Endodermal cell (in vitro differentiated cells): ENCODE results near the gene MYG1. TPM values are rescaled to one million over a fixed set of nuclear protein-coding genes. Genes with fewer than 3 reads are reported as not detected.

Source experiments
- DNase-seq: peaks from one replicate; pipeline ENCODE4 v3.0.0-alpha.2; 2017
- H3K27ac ChIP-seq: 2 replicates; pipeline ENCODE4 v1.5.1; 2013; ENCODE audit warnings: mild to moderate bottlenecking, low read depth, low read length, moderate library complexity
- H3K27me3 ChIP-seq: 2 replicates; pipeline ENCODE4 v1.6.1; 2013; ENCODE audit warnings: mild to moderate bottlenecking, low read length, moderate library complexity; ENCODE audit not compliant: insufficient read depth, control insufficient read depth, poor library complexity, severe bottlenecking
- H3K36me3 ChIP-seq: 2 replicates; pipeline ENCODE4 v1.7.0; 2013; ENCODE audit warnings: mild to moderate bottlenecking, low read length, moderate library complexity; ENCODE audit not compliant: control insufficient read depth, insufficient read depth
- H3K4me1 ChIP-seq: one replicate; pipeline ENCODE4 v1.7.0; 2013; ENCODE audit warnings: low read length; ENCODE audit not compliant: control insufficient read depth, insufficient read depth
- H3K4me3 ChIP-seq: 2 replicates; pipeline ENCODE4 v1.5.1; 2013; ENCODE audit warnings: mild to moderate bottlenecking, low read length, moderate library complexity
- H3K9ac ChIP-seq: 2 replicates; pipeline ENCODE4 v1.6.1; 2013; ENCODE audit warnings: mild to moderate bottlenecking, low read length, moderate library complexity; ENCODE audit not compliant: poor library complexity, severe bottlenecking; ENCODE audit errors: extremely low read depth
- H3K9me3 ChIP-seq: 2 replicates; pipeline ENCODE4 v1.6.1; 2013; ENCODE audit warnings: mild to moderate bottlenecking, low read length, moderate library complexity; ENCODE audit not compliant: control insufficient read depth
- H3K27ac Mint-ChIP-seq: 2 replicates; pipeline ENCODE4 v1.8.0; 2020; ENCODE audit warnings: mixed read lengths
- H3K27me3 Mint-ChIP-seq: 2 replicates; pipeline ENCODE4 v1.8.0; 2021; ENCODE audit warnings: mild to moderate bottlenecking, mixed read lengths; ENCODE audit not compliant: insufficient read depth
- H3K36me3 Mint-ChIP-seq: 2 replicates; pipeline ENCODE4 v1.8.0; 2020; ENCODE audit warnings: low read depth, mixed read lengths
- H3K4me1 Mint-ChIP-seq: 2 replicates; pipeline ENCODE4 v1.8.0; 2020; ENCODE audit warnings: mixed read lengths
- H3K4me3 Mint-ChIP-seq: 2 replicates; pipeline ENCODE4 v1.8.0; 2020; ENCODE audit warnings: mild to moderate bottlenecking, moderate library complexity, mixed read lengths
- H3K9me3 Mint-ChIP-seq: 2 replicates; pipeline ENCODE4 v1.8.0; 2020; ENCODE audit warnings: mild to moderate bottlenecking, mixed read lengths
- WGBS, 2 experiments: methylation state at CpG; one replicate each; pipeline versions ENCODE4 v1.1.5 to v1.1.7; 2013; ENCODE audit warnings: missing lambda C conversion rate in 2 of 2, mixed read lengths in 1 of 2; ENCODE audit not compliant: insufficient coverage in 1 of 2, insufficient read length in 1 of 2; 5-methylcytosine and 5-hydroxymethylcytosine counted together
- total RNA-seq, 2 donors: library from RNA; stranded (reverse); fragmentation: NEBNext Ultra II Directional in 1 of 2; extraction: Animal tissue kit (Norgen Biotek cat#: 25700) in 1 of 2; gene quantifications; 2 replicates in 1 of 2; 3 replicates in 1 of 2; pipeline ENCODE4 v1.2.1, GENCODE V29; 2021
- TF ChIP-seq, protein P1 (sequence below): fragments of 200-600 bp; sonication (generic); conservative IDR thresholded peaks from 2 replicates; pipeline ENCODE4 v1.5.0; 2021; ENCODE audit warnings: antibody characterized with exemption, mild to moderate bottlenecking

MYG1 gene
- total RNA-seq, 2 donors from 2014 or later, result 55.3 to 74.2 TPM

DNA sequence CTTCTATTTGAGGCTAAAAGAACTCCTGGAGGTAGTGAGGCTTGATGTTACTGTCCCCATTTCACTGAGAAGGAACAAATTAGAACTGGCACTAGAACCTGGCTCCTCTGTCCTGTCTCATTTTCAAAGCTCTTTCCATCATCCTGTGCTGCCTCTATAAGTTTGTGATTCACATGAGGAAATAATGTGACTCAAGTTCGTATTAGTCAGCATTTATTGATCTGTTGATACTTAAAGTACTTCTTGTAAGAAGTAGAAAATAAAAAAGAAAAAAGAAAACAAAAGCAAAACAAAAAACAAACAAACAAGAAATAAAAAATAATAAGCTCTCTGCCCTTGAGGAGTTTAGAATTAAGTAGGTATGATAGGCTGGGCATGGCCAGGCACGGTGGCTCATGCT is 33.7 kb upstream of the MYG1 start:
- peaks cover 9% of the 10 kb centered on the region for H3K4me1 ChIP-seq
- Mint-ChIP-seq H3K27me3 (no peaks in the 10 kb centered on the region), H3K4me3 (no peak overlapping the region), H3K36me3 (peaks cover 5% of the 10 kb centered on the region), H3K27ac (no peak overlapping the region), H3K4me1 (peaks cover 8% of the 10 kb centered on the region), H3K9me3 (no peaks in the 10 kb centered on the region)
- TF ChIP-seq, protein P1, sequence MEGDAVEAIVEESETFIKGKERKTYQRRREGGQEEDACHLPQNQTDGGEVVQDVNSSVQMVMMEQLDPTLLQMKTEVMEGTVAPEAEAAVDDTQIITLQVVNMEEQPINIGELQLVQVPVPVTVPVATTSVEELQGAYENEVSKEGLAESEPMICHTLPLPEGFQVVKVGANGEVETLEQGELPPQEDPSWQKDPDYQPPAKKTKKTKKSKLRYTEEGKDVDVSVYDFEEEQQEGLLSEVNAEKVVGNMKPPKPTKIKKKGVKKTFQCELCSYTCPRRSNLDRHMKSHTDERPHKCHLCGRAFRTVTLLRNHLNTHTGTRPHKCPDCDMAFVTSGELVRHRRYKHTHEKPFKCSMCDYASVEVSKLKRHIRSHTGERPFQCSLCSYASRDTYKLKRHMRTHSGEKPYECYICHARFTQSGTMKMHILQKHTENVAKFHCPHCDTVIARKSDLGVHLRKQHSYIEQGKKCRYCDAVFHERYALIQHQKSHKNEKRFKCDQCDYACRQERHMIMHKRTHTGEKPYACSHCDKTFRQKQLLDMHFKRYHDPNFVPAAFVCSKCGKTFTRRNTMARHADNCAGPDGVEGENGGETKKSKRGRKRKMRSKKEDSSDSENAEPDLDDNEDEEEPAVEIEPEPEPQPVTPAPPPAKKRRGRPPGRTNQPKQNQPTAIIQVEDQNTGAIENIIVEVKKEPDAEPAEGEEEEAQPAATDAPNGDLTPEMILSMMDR, result no peak
- H3K4me3 ChIP-seq, result no peak overlapping the region
- no peak for DNase-seq
- H3K9ac ChIP-seq, result no peak overlapping the region
- 86 to 93% methylated on average over 1 of the region's 2 CpGs for WGBS, 2 experiments
- H3K27me3 ChIP-seq, result no peaks in the 10 kb centered on the region
- H3K36me3 ChIP-seq, result no peaks in the 10 kb centered on the region
- no peaks in the 10 kb centered on the region for H3K9me3 ChIP-seq
- H3K27ac ChIP-seq, result no peak overlapping the region

DNA sequence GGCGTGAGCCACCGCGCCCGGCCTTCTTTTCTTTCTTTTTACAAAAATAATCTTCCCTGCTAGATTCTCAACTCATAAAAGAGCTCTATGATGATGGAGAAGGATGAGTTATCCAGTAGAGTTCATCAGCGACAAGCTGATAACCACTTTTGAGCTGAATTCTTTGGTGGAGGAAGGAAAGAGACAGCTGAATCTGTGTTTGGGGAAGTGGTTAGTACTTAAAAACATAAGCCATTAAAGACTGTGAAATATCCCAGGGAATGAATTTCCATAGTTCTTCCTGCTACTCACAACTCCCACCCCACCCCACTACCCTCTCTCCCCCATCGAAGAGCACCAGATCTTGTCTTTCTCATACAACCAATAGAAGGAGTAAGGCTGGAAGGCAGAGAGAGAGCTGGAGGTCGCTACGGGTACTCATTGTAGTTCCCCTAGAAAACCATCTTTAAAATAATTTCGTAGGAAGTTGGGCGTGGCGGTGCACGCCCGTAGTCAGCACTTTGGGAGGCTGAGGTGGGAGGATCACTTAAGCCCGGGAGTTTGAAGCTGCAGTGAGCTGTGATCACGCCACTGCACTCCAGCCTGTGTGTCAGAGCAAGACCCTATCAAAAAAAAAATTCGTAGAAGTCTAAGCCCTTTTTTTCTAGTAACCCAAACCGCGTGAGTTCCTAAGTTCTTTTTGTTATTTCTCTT is 32.0 kb upstream of the MYG1 start:
- DNase-seq, result no peak
- Mint-ChIP-seq H3K4me1 (peaks cover 8% of the 10 kb centered on the region), H3K36me3 (peaks cover 12% of the 10 kb centered on the region), H3K27me3 (no peaks in the 10 kb centered on the region), H3K27ac (peak overlapping the region; percentile 95), H3K9me3 (no peaks in the 10 kb centered on the region), H3K4me3 (peak overlapping the region; percentile 94)
- TF ChIP-seq, protein P1, result no peak
- Histone ChIP-seq H3K27ac (no peak overlapping the region), H3K9me3 (no peaks in the 10 kb centered on the region), H3K36me3 (no peaks in the 10 kb centered on the region), H3K4me1 (peaks cover 9% of the 10 kb centered on the region), H3K9ac (no peak overlapping the region), H3K4me3 (peak overlapping the region; percentile 95), H3K27me3 (no peaks in the 10 kb centered on the region)
- WGBS, 2 experiments, result 74 to 80% methylated on average over 12 to 14 of the region's 18 CpGs

DNA sequence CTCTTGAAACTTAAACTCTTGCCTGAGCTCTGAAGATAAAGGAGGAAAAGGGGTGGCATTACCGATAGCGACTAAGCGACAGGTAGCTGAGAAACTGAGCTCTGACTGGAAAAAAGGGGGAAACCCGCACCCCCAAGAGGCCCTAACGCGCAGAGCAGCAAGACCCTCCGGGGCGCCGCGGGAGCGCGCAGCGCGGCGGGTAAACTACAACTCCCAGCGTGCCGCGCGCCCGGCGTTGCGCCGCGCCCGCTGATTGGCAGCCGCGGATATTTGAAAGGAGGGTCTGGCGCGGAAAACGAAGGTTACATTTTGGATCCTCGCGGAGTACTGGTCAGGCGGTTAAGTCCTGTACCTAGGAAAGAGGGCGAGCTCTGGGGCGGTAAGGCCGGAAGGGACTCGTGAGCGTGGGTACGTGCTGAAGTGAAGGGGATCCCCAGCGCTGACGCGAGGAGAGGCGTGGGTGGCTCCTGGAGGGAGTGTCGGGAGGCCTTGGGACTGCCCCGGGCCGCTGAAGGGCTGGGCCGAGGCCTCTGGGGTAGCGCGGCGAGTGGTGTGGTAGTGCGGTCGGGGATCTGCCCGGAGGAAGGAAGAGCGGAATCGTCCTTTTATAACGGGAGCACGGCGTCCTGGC is 31.4 kb upstream of the MYG1 start, which contains the start of gene ESPL1:
TSS of gene ESPL1 (plus strand) at position 301 of the 631 bp plus-strand sequence. CDS start 468 bp downstream, outside the sequence.
- TF ChIP-seq, protein P1, result peak; percentile 64
- Histone ChIP-seq H3K4me3 (peak within 1 kb of the TSS; percentile 95), H3K9ac (peak within 1 kb of the TSS; percentile 63), H3K36me3 (no peaks in the 10 kb centered on the region), H3K27me3 (no peaks in the 10 kb centered on the region), H3K9me3 (no peaks in the 10 kb centered on the region), H3K4me1 (peaks cover 9% of the 10 kb centered on the region), H3K27ac (no peak within 1 kb of the TSS)
- peaks cover 8% of the 10 kb centered on the region for H3K4me1 Mint-ChIP-seq
- H3K9me3 Mint-ChIP-seq, result no peaks in the 10 kb centered on the region
- peak within 1 kb of the TSS; percentile 94 for H3K4me3 Mint-ChIP-seq
- 0% methylated on average over 30 to 58 of the region's 58 CpGs for WGBS, 2 experiments
- H3K27me3 Mint-ChIP-seq, result no peaks in the 10 kb centered on the region
- H3K36me3 Mint-ChIP-seq, result peaks cover 15% of the 10 kb centered on the region
- H3K27ac Mint-ChIP-seq, result peak within 1 kb of the TSS; percentile 95
- DNase-seq, result peak; percentile 96
